ENCODE results near the gene SLC17A9.

SLC17A9 gene

GRCh38 chr20:62968378-62969178 lies 16.1 kb downstream of the SLC17A9 start:
- no peak for DNase-seq (ENCODE audit: low read depth)

GRCh38 chr20:62969179-62969760 lies 16.8 kb downstream of the SLC17A9 start:
- no peak for DNase-seq (ENCODE audit: low read depth)

GRCh38 chr20:62969939-62970306 lies 17.4 kb downstream of the SLC17A9 start:
- DNase-seq (ENCODE audit: low read depth), result no peak

- DNase-seq (ENCODE audit: low read depth), result no peak
These were observed 18.1 kb downstream of the SLC17A9 start for GRCh38 chr20:62970307-62971210.

GRCh38 chr20:62971211-62971949 lies 18.9 kb downstream of the SLC17A9 start:
- DNase-seq (ENCODE audit: low read depth), result no peak

- DNase-seq (ENCODE audit: low read depth), result peak; percentile 76
These were observed 19.7 kb downstream of the SLC17A9 start for GRCh38 chr20:62971950-62972844.

GRCh38 chr20:62972845-62973745 lies 20.6 kb downstream of the SLC17A9 start:
- DNase-seq (ENCODE audit: low read depth), result no peak

- DNase-seq (ENCODE audit: low read depth), result no peak
These were observed 22.8 kb downstream of the SLC17A9 start for GRCh38 chr20:62975251-62975760.

GRCh38 chr20:62975812-62976508 lies 23.5 kb downstream of the SLC17A9 start:
- no peak for DNase-seq (ENCODE audit: low read depth)

GRCh38 chr20:62976886-62977285 lies 24.4 kb downstream of the SLC17A9 start:
- no peak for DNase-seq (ENCODE audit: low read depth)

GRCh38 chr20:62977613-62978560 lies 25.4 kb downstream of the SLC17A9 start:
- no peak for DNase-seq (ENCODE audit: low read depth)

GRCh38 chr20:62978561-62978943 lies 26.0 kb downstream of the SLC17A9 start:
- DNase-seq (ENCODE audit: low read depth), result no peak

- no peak for DNase-seq (ENCODE audit: low read depth)
These were observed 26.8 kb downstream of the SLC17A9 start for GRCh38 chr20:62979310-62979709.

GRCh38 chr20:62979876-62980373 lies 27.4 kb downstream of the SLC17A9 start:
- DNase-seq (ENCODE audit: low read depth), result no peak

- no peak for DNase-seq (ENCODE audit: low read depth)
These were observed 28.0 kb downstream of the SLC17A9 start for GRCh38 chr20:62980380-62980960.

- DNase-seq (ENCODE audit: low read depth), result no peak
These were observed 28.5 kb downstream of the SLC17A9 start for GRCh38 chr20:62980970-62981369.

Measured in CMK (cell line).